Activated T-cell treated with anti-CD3 and anti-CD28 coated beads for 1 hour (primary cell): Measurements from ENCODE around the gene RAX2.

Experiments used
- DNase-seq: peaks from one replicate; pipeline ENCODE4 v3.0.0-alpha.2; 2020; ENCODE audit warnings: low read depth

The RAX2 gene

DNA sequence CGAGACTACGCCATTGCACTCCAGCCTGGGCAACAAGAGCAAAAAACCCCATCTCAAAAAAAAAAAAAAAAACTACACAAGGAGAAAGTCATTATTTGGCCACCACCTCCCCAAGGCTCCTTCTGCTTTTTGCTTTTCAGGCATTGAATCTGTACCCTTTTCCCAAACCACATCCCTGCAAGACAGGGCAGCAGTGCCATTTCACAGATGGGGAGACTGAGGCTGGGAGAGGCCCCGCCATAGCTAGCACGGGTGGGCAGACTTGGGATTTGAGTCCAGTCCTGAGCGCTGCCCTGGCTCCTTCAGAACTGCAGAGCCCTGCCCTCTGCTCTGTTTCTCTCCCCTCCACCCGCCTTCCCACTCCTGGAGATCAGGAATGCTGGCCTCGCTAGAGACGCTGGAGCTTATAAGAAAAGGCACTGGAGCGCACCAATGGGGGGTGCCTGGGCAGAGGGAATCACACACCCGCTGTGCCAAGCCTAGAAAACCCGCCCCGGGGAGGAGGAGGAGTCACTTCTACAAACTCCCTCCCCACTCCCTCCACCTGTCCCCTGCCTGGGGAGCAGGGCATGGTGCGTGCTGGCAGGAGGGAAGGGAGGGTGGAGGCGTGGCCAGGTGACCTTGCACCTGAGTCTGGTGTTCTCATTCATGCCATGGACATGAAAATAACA lies 46.3 kb downstream of the RAX2 start:
- no peak for DNase-seq

- DNase-seq = no peak
Measured at GRCh38 chr19:3725121-3725520, 46.9 kb downstream of the RAX2 start.

DNA sequence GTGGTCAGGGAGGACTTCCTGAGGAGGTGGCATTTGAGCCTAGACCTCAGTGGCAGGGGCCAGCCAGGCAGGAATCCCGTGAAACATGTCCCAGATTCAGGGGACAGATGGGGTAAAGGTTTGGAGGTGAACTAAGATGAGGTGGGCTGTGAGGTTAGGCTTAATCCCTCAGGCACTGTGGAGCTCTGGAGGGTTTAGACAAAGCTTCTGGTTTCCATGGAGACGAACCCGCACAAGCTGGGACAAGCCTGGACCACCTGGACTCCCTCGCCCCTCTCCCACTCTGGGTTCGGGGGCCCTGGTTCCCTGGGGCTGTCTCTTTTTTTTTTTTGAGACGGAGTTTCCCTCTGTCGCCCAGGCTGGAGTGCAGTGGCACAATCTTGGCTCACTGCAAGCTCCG lies 48.1 kb downstream of the RAX2 start:
- DNase-seq = no peak

GRCh38 chr19:3723110-3723488 lies 48.9 kb downstream of the RAX2 start:
- DNase-seq = no peak

- no peak for DNase-seq
Measured at GRCh38 chr19:3722443-3723109, 49.5 kb downstream of the RAX2 start.

DNA sequence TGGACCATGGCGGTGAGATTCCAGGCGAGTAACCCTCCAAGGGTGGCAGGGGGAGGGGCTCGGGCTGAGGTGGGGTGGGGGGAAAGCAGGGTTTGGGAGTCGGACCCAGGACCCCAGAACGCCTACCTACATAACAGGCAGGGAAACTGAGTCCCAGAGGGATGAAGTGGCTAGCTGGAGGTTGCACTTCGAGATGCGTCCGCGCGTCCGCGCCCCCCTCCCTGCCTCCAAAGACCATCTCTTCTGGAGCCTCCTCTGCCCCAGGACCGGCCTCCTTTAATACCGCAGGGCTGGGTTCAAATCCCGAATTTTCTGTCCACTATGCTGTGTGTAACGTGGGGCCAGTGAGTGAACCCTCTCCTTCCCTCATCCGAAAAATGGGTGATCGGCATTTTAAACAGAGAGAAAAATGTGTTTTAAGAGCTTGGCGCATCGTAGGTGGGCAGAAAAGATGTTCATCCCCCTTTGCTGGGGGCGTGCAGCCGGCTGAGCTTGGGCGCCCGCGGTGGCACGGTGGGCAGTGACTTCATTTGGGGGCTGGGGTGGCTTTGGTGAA lies 50.1 kb downstream of the RAX2 start:
- no peak for DNase-seq

DNA sequence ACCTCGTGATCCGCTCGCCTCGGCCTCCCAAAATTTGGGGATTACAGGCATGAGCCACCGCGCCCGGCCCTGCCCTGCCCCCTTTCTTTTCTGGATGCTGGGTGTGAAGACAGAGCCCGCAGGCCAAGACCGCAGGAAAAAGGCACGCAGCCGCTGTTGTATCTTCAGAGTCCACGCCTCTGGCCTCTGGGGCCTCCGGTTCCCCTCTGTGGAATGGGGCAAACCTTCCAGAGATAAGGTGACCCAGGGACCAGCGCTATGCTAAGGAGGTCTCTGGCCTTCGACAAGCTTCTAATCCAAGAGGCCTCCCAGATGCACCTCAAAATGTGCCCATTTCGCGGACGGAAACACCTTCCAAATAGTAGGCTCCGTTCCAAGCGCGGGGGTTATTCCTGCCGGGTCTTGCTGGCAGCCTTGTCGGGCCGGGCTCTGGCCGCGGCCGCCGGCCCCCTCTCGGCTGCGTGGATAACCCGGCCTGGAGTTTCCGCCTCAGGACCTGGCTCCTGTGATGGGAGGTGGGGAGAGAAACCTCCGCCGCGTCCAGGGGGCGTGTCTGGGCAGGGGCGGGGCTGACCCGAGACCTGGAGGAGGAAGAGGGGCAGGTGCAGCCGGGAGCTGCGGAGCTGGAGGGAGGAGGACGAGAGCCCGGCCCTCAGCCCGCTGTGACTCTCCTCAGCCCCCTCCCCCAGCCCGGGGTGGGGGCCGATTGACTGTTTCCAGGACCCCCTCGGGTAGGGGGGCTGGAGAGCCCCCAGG lies 50.7 kb downstream of the RAX2 start:
- DNase-seq = peak; percentile 83

DNA sequence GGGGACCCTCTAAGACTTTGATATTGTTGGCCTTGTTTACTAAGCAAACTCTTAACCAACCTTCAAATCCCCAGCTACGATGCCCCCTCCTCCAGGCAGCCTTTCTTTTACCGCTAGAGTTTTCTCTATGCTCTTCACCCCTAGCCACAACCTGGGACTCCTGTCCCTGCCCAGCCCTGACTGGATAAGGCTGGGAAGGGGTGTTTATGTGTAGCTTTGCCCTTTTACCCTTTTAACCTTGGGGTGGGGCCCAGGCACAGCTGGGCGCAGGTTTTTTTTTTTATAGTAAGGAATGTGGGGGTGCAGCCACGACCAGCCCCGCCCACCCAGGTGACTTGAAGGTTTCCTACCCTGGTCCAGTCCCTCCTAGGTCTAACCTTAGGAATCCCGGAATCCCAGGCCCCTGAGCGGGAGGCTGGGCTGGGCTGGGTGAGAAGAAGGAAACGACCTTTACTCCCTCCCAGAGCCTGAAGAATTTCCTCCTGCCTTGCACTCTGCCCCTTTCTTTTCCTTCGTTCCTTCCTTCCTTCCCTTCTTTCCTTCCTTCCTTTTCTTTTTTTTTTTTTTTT lies 51.6 kb downstream of the RAX2 start:
- DNase-seq = no peak

DNA sequence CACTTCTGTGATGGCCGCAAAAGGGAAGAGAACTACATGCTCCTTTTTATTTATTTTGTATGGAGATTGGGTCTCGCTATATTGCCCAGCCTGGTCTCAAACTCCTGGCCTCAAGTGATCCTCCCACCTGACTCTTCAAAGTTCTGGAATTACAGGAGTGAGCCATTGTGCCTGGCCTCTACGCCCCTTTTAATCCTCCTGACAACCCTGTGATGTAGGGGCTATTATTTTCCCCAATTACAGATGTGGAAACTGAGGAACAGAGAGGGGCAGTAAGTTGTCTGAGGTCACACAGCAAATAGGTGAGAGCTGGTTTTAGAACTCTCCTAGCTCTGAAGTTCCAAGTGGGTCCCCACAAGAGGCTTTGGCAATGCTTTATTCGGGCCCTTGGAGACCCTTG lies 52.2 kb downstream of the RAX2 start:
- no peak for DNase-seq
